SU-DHL-6 (cell line): ENCODE data around the gene PCSK9.

Experiments
- EZH2phosphoT487 ChIP-seq: fragments of 200-600 bp; sonication (generic), shearing (Covaris generic); conservative IDR thresholded peaks from 2 replicates; pipeline ENCODE4 v1.6.1; 2018; ENCODE audit warnings: mild to moderate bottlenecking, antibody characterized with exemption, low read length, moderate library complexity, mixed read lengths
- TF ChIP-seq, protein P1 (sequence below): fragments of 200-600 bp; sonication (generic); IDR thresholded peaks from one replicate; pipeline ENCODE4 v1.5.1; 2017; ENCODE audit warnings: antibody characterized with exemption, mild to moderate bottlenecking, low read length, moderate library complexity; ENCODE audit not compliant: insufficient read depth, poor library complexity, severe bottlenecking

DNA sequence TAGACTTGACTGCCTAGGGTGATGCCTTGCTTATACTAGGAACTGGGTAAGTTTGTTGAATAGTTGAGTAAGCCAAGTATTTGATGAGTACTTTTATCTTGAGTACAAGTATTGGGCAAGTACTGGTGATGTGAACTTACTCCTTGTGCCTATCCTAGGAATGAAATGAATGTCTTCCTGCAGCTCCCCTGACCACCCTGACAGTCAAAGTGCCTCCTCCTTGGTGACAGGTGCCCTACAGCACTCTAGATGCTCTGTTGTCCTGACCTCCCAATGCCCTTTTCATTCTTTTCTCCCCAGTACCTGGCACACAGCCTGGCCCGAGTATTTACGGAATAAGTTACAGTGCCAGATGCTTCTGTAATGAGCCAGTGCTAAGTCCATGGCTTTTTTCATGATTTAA, 25.5 kb downstream of the PCSK9 start:
- TF ChIP-seq, protein P1, sequence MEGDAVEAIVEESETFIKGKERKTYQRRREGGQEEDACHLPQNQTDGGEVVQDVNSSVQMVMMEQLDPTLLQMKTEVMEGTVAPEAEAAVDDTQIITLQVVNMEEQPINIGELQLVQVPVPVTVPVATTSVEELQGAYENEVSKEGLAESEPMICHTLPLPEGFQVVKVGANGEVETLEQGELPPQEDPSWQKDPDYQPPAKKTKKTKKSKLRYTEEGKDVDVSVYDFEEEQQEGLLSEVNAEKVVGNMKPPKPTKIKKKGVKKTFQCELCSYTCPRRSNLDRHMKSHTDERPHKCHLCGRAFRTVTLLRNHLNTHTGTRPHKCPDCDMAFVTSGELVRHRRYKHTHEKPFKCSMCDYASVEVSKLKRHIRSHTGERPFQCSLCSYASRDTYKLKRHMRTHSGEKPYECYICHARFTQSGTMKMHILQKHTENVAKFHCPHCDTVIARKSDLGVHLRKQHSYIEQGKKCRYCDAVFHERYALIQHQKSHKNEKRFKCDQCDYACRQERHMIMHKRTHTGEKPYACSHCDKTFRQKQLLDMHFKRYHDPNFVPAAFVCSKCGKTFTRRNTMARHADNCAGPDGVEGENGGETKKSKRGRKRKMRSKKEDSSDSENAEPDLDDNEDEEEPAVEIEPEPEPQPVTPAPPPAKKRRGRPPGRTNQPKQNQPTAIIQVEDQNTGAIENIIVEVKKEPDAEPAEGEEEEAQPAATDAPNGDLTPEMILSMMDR: no peak
- no peak for TF ChIP-seq EZH2phosphoT487
